HepG2 (cell line): ENCODE results near the gene TRIM31. TPM values are rescaled to one million over a fixed set of nuclear protein-coding genes. Genes with fewer than 3 reads are reported as not detected.

ENCODE experiments used
- ATAC-seq: fragments of 200-7000 bp; cut with Tn5 transposase; 3 replicates; pipeline ENCODE4 v1.9.1; 2020; ENCODE audit warnings: mild to moderate bottlenecking, moderate library complexity
- BruUV-seq: library from RNA; stranded (reverse); fragments of 400-500 nt; replicated peaks from 2 replicates; lab custom pipeline; 2021; lab: Mats Ljungman, UMichigan
- CTCF ChIA-PET: fragments of 300-600 bp; formaldehyde crosslinking; extraction: SDS; loops from one replicate; lab custom pipeline; 2021; ENCODE audit warnings: low total read pairs, inconsistent platforms, low intra/inter-chr PET ratio; lab: Yijun Ruan, JAX
- POLR2A ChIA-PET: fragments of 350-600 bp; sonication (Branson Sonifier 250); formaldehyde crosslinking; loops from one replicate; lab custom pipeline; 2020; ENCODE audit warnings: antibody characterized with exemption, inconsistent platforms; lab: Yijun Ruan, JAX
- DNase-seq: peaks from one replicate; pipeline ENCODE4 v3.0.0-alpha.2; 2015; ENCODE audit warnings: low spot score
- FAIRE-seq: peaks from 3 replicates; lab custom pipeline; 2011; peaks lifted over from hg19 to GRCh38; lab: Jason Lieb, UNC
- H2AFZ ChIP-seq: one replicate; pipeline ENCODE4 v1.6.1; 2011; ENCODE audit warnings: low read length, inconsistent platforms
- H3K27ac ChIP-seq: fragments of 300-600 bp; 3 replicates; pipeline ENCODE4 v1.8.0; 2011; ENCODE audit warnings: mixed run types, mild to moderate bottlenecking, mixed read lengths, low read length, inconsistent platforms; ENCODE audit not compliant: insufficient read depth; ENCODE audit errors: extremely low read length
- H3K27me3 ChIP-seq, 2 experiments: fragments of 200-600 bp in 1 of 2; 2 replicates in 1 of 2; 3 replicates in 1 of 2; pipeline versions ENCODE4 v1.6.0 to v1.8.0; 2011; ENCODE audit warnings: low read length in 2 of 2, mild to moderate bottlenecking in 2 of 2, moderate library complexity in 2 of 2, inconsistent platforms in 1 of 2; ENCODE audit not compliant: insufficient read depth in 2 of 2, control insufficient read depth in 1 of 2
- H3K36me3 ChIP-seq, 2 experiments: fragments of 200-600 bp in 1 of 2; replicated peaks in 1 of 2; 2 replicates in 1 of 2; 3 replicates in 1 of 2; pipeline versions ENCODE4 v1.5.1 to v1.8.0; 2011; ENCODE audit warnings: low read length in 2 of 2, inconsistent platforms in 1 of 2; ENCODE audit not compliant: insufficient read depth in 2 of 2, control insufficient read depth in 1 of 2
- H3K4me1 ChIP-seq: 2 replicates; pipeline ENCODE4 v1.5.1; 2012; ENCODE audit warnings: low read length, inconsistent platforms; ENCODE audit not compliant: insufficient read depth
- H3K4me2 ChIP-seq: 2 replicates; pipeline ENCODE4 v1.6.0; 2011; ENCODE audit warnings: low read depth, low read length, inconsistent platforms
- H3K4me3 ChIP-seq, 3 experiments: fragments of 200-600 bp in 1 of 3; sonication (generic), shearing (Covaris generic) in 1 of 3; replicated peaks in 1 of 3; 2 replicates each; pipeline ENCODE4 v1.5.1; 2011 to 2016; ENCODE audit warnings: low read length in 3 of 3, inconsistent platforms in 2 of 3, low read depth in 2 of 3, mild to moderate bottlenecking in 2 of 3, control low read depth in 1 of 3, mixed read lengths in 1 of 3; ENCODE audit not compliant: insufficient read depth in 1 of 3
- H3K79me2 ChIP-seq: one replicate; pipeline ENCODE4 v1.6.1; 2011; ENCODE audit warnings: low read length, inconsistent platforms; ENCODE audit not compliant: insufficient read depth
- H3K9ac ChIP-seq: 2 replicates; pipeline ENCODE4 v1.6.0; 2011; ENCODE audit warnings: mild to moderate bottlenecking, low read depth, low read length, inconsistent platforms; ENCODE audit not compliant: insufficient read depth
- H3K9me3 ChIP-seq: 2 replicates; pipeline ENCODE4 v1.5.1; 2012; ENCODE audit warnings: mild to moderate bottlenecking, low read length
- H4K20me1 ChIP-seq: 2 replicates; pipeline ENCODE4 v1.6.0; 2011; ENCODE audit warnings: inconsistent platforms, mild to moderate bottlenecking, low read length, moderate library complexity; ENCODE audit not compliant: insufficient read depth
- GATAD1 ChIP-seq: IDR thresholded peaks from 2 replicates; pipeline ENCODE4 v1.6.1; 2016; ENCODE audit warnings: missing genetic modification reagents, missing compliant biosample characterization
- ZBTB10 ChIP-seq: sonication (generic); formaldehyde crosslinking; IDR thresholded peaks from 2 replicates; pipeline ENCODE4 v1.4.0; 2020; ENCODE audit warnings: missing genetic modification reagents, borderline replicate concordance
- ZNF747 ChIP-seq: sonication (generic); formaldehyde crosslinking; IDR thresholded peaks from 2 replicates; pipeline ENCODE4 v1.8.1; 2023; ENCODE audit warnings: missing genetic modification reagents, mild to moderate bottlenecking, borderline replicate concordance
- ZNF768 ChIP-seq: sonication (generic); formaldehyde crosslinking; IDR thresholded peaks from 2 replicates; pipeline ENCODE4 v1.4.0; 2020; ENCODE audit warnings: missing genetic modification reagents
- WGBS: methylation state at CpG from one replicate; pipeline ENCODE4 v1.1.6; 2017; ENCODE audit warnings: low lambda C conversion rate; 5-methylcytosine and 5-hydroxymethylcytosine counted together
- in situ Hi-C: cut with HindIII; loops from 2 replicates; pipeline ENCODE4 v1.10.0; 2017; ENCODE audit warnings: low pct_unique_long_range_greater_than_20kb; ENCODE audit not compliant: extremely low pct_ligation_motif_present
- intact Hi-C: fragments of 100-400 bp; cut with micrococcal nuclease; formaldehyde crosslinking; loops from one replicate; pipeline ENCODE4 v1.10.0; 2022; ENCODE audit not compliant: unreplicated experiment
- polyA plus RNA-seq, 8 experiments: library from polyadenylated mRNA; depleted of rRNA in 3 of 8; stranded (reverse) in 7 of 8; unstranded in 1 of 8; fragments of >200 nt; fragmentation: Illumina TruSeq in 4 of 8; extraction: Trizol in 4 of 8; gene quantifications; 2 replicates each; pipeline versions ENCODE4 v1.2.1 to v1.2.3, GENCODE V29; 2011 to 2016; ENCODE audit warnings: low read depth in 4 of 8, missing spikeins in 1 of 8, mixed read lengths in 1 of 8; ENCODE audit not compliant: insufficient read depth in 1 of 8
- total RNA-seq, 5 experiments: library from RNA; depleted of rRNA; stranded (reverse); fragments of >200 nt; fragmentation: Illumina TruSeq; extraction: Trizol; gene quantifications; 2 replicates each; pipeline ENCODE4 v1.2.3, GENCODE V29; 2016; ENCODE audit warnings: low read depth in 1 of 5

TRIM31 gene
- total and polyA plus RNA-seq, 2 of the 13 experiments (the other 11 are each of a cell fraction or from before 2014, with no cell fraction given): 0.13 to 0.51 TPM

- H3K9ac ChIP-seq: no peak overlapping the region
- H2AFZ ChIP-seq: no peak overlapping the region
- in situ Hi-C loops (no loop called here), intact Hi-C loops (no loop called here)
- peaks cover 0 to 3% of the 10 kb centered on the region in 2 experiments; a peak in 1 of 5 replicates for H3K27me3 ChIP-seq
- H3K4me3 ChIP-seq: no peak overlapping the region
- WGBS: 91% methylated on average over 12 of the region's 17 CpGs
- TF ChIP-seq ZNF768: peak; percentile 41; the same call in 1 of the 2 replicates
- TF ChIP-seq ZBTB10 (CRISPR knock-in tag): no peak
- no peak for TF ChIP-seq GATAD1 (CRISPR knock-in tag)
- no peak for TF ChIP-seq ZNF747
- ATAC-seq (no peak), FAIRE-seq (no peak), DNase-seq (no peak)
- H3K4me2 ChIP-seq: no peak overlapping the region
- POLR2A ChIA-PET: no interaction called here
- CTCF ChIA-PET: no interaction called here
- H3K79me2 ChIP-seq: peaks cover 18% of the 10 kb centered on the region
- no peaks in the 10 kb centered on the region; the same call in 1 of the 2 replicates for H4K20me1 ChIP-seq
- H3K27ac ChIP-seq: no peak overlapping the region
- H3K4me1 ChIP-seq: peaks cover 52% of the 10 kb centered on the region
- H3K36me3 ChIP-seq: no peaks in the 10 kb centered on the region
- no TSS peak for BruUV-seq
- no peaks in the 10 kb centered on the region for H3K9me3 ChIP-seq
Measured at GRCh38 chr6:30160008-30160784, 47.3 kb upstream of the TRIM31 start.
